GM23338 (cell line): Measurements from ENCODE around the gene PSD4. TPM values are rescaled to one million over a fixed set of nuclear protein-coding genes. Genes with fewer than 3 reads are reported as not detected.

Experiments used
- ATAC-seq: fragments of 200-7000 bp; cut with Tn5 transposase; 3 replicates; pipeline ENCODE4 v1.9.1; 2020
- DNase-seq: peaks from one replicate; pipeline ENCODE4 v3.0.0-alpha.2; 2015; ENCODE audit warnings: low spot score
- H2AFZ ChIP-seq: fragments of 200-600 bp; sonication (generic); 2 replicates; pipeline ENCODE4 v1.8.0; 2016; ENCODE audit warnings: antibody characterized with exemption, mild to moderate bottlenecking, moderate library complexity
- H3F3A ChIP-seq: fragments of 200-600 bp; sonication (generic); replicated peaks from 2 replicates; pipeline ENCODE4 v1.8.0; 2017; ENCODE audit warnings: antibody characterized with exemption, mixed run types, low read depth
- H3K27ac ChIP-seq: fragments of 200-600 bp; sonication (generic); 2 replicates; pipeline ENCODE4 v1.6.1; 2016; ENCODE audit warnings: low read depth
- H3K27me3 ChIP-seq: fragments of 200-600 bp; sonication (generic); 2 replicates; pipeline ENCODE4 v1.8.0; 2016; ENCODE audit warnings: mild to moderate bottlenecking, mixed run types, moderate library complexity; ENCODE audit not compliant: insufficient read depth
- H3K36me3 ChIP-seq: fragments of 200-600 bp; sonication (generic); 2 replicates; pipeline ENCODE4 v1.8.0; 2016; ENCODE audit warnings: mild to moderate bottlenecking; ENCODE audit not compliant: insufficient read depth
- H3K4me1 ChIP-seq: fragments of 200-600 bp; sonication (generic); 2 replicates; pipeline ENCODE4 v1.8.0; 2016; ENCODE audit warnings: mild to moderate bottlenecking, moderate library complexity; ENCODE audit not compliant: insufficient read depth
- H3K4me2 ChIP-seq: fragments of 200-600 bp; sonication (generic); 2 replicates; pipeline ENCODE4 v1.7.1; 2017; ENCODE audit warnings: mixed run types
- H3K4me3 ChIP-seq: fragments of 200-600 bp; sonication (generic); 2 replicates; pipeline ENCODE4 v1.6.1; 2016; ENCODE audit warnings: mixed run types
- H3K79me2 ChIP-seq: fragments of 200-600 bp; sonication (generic); replicated peaks from 2 replicates; pipeline ENCODE4 v1.8.0; 2017; ENCODE audit warnings: mild to moderate bottlenecking; ENCODE audit not compliant: insufficient read depth
- H3K9me2 ChIP-seq: fragments of 200-600 bp; sonication (generic); 2 replicates; pipeline ENCODE4 v1.8.0; 2017; ENCODE audit not compliant: insufficient read depth
- H4K20me1 ChIP-seq: fragments of 200-600 bp; sonication (generic); replicated peaks from 2 replicates; pipeline ENCODE4 v1.8.0; 2017; ENCODE audit warnings: mild to moderate bottlenecking; ENCODE audit not compliant: insufficient read depth
- H3K27ac Mint-ChIP-seq: 2 replicates; pipeline ENCODE4 v1.8.0; 2020; ENCODE audit warnings: inconsistent platforms, mild to moderate bottlenecking, moderate library complexity, mixed read lengths
- H3K27me3 Mint-ChIP-seq: 3 replicates; pipeline ENCODE4 v1.8.0; 2022; ENCODE audit warnings: low read depth, mild to moderate bottlenecking, moderate library complexity, mixed read lengths, inconsistent platforms; ENCODE audit not compliant: insufficient read depth, poor library complexity
- H3K36me3 Mint-ChIP-seq: 3 replicates; pipeline ENCODE4 v1.8.0; 2021; ENCODE audit warnings: low read depth, mild to moderate bottlenecking, inconsistent platforms, moderate library complexity, mixed read lengths
- H3K4me1 Mint-ChIP-seq: 3 replicates; pipeline ENCODE4 v1.8.0; 2020; ENCODE audit warnings: mild to moderate bottlenecking, inconsistent platforms, mixed read lengths
- H3K4me3 Mint-ChIP-seq: 3 replicates; pipeline ENCODE4 v1.8.0; 2021; ENCODE audit warnings: moderate library complexity, mild to moderate bottlenecking, inconsistent platforms, mixed read lengths
- H3K9me3 Mint-ChIP-seq: 3 replicates; pipeline ENCODE4 v1.8.0; 2020; ENCODE audit warnings: moderate library complexity, mild to moderate bottlenecking, inconsistent platforms, mixed read lengths
- CREB1 ChIP-seq: fragments of 250-450 bp; sonication (Bioruptor Pico); IDR thresholded peaks from 2 replicates; pipeline ENCODE4 v1.5.0; 2020; ENCODE audit warnings: low read depth, mild to moderate bottlenecking, moderate library complexity
- EZH2 ChIP-seq: fragments of 200-600 bp; sonication (generic); IDR thresholded peaks from one replicate; pipeline ENCODE4 v1.8.0; 2017; ENCODE audit warnings: antibody characterized with exemption, mild to moderate bottlenecking, low read depth; ENCODE audit not compliant: unreplicated experiment
- EZH2phosphoT487 ChIP-seq: fragments of 200-600 bp; sonication (generic); IDR thresholded peaks from one replicate; pipeline ENCODE4 v1.8.1; 2018; ENCODE audit warnings: antibody characterized with exemption; ENCODE audit not compliant: unreplicated experiment
- JUNB ChIP-seq: IDR thresholded peaks from one replicate; pipeline ENCODE4 v1.6.1; 2016; ENCODE audit warnings: antibody characterized with exemption; ENCODE audit not compliant: unreplicated experiment
- NANOG ChIP-seq: IDR thresholded peaks from 2 replicates; pipeline ENCODE4 v1.6.1; 2016; ENCODE audit warnings: antibody characterized with exemption, borderline replicate concordance
- POLR2AphosphoS5 ChIP-seq: IDR thresholded peaks from 2 replicates; pipeline ENCODE4 v1.6.1; 2016; ENCODE audit warnings: antibody characterized with exemption, low read depth
- STAT1 ChIP-seq: IDR thresholded peaks from one replicate; pipeline ENCODE4 v1.6.1; 2016; ENCODE audit warnings: antibody characterized with exemption; ENCODE audit not compliant: unreplicated experiment
- ZNF114 ChIP-seq: fragments of 250-450 bp; sonication (Bioruptor Pico); IDR thresholded peaks from 2 replicates; pipeline ENCODE4 v1.5.0; 2020; ENCODE audit warnings: mild to moderate bottlenecking, moderate library complexity
- ZNF331 ChIP-seq: fragments of 250-450 bp; sonication (Bioruptor Pico); IDR thresholded peaks from 2 replicates; pipeline ENCODE4 v1.5.0; 2020; ENCODE audit warnings: low read depth, mild to moderate bottlenecking, moderate library complexity
- polyA plus RNA-seq: library from polyadenylated mRNA; unstranded; fragments of >200 nt; fragmentation: Nextera tagmentation; extraction: Ambion mirVana; gene quantifications from 2 replicates; pipeline ENCODE4 v1.2.1, GENCODE V29; 2016
- total RNA-seq: library from RNA; depleted of rRNA; stranded (reverse); fragments of >200 nt; shearing (Covaris generic); gene quantifications from 2 replicates; pipeline ENCODE4 v1.2.3, GENCODE V29; 2014
- TF ChIP-seq, protein P1 (sequence below), 2 experiments: fragments of 200-600 bp in 1 of 2; sonication (generic) in 1 of 2; conservative IDR thresholded peaks; 2 replicates each; pipeline versions ENCODE4 v1.5.1 to v1.6.1; 2016 to 2017; ENCODE audit warnings: antibody characterized with exemption in 2 of 2, low read depth in 2 of 2, mild to moderate bottlenecking in 2 of 2, moderate library complexity in 1 of 2
- TF ChIP-seq, protein P2 (sequence below): IDR thresholded peaks from 2 replicates; pipeline ENCODE4 v1.6.1; 2016; ENCODE audit warnings: antibody characterized with exemption
- TF ChIP-seq, protein P3 (sequence below): fragments of 250-450 bp; sonication (Bioruptor Pico); IDR thresholded peaks from 2 replicates; pipeline ENCODE4 v1.5.0; 2020; ENCODE audit warnings: mild to moderate bottlenecking, moderate library complexity
- TF ChIP-seq, protein P4 (sequence below): IDR thresholded peaks from one replicate; pipeline ENCODE4 v1.6.1; 2018; ENCODE audit warnings: antibody characterized with exemption; ENCODE audit not compliant: unreplicated experiment

The PSD4 gene
- total and polyA plus RNA-seq, 2 experiments from 2014 or later, result 0.06 to 0.66 TPM

DNA sequence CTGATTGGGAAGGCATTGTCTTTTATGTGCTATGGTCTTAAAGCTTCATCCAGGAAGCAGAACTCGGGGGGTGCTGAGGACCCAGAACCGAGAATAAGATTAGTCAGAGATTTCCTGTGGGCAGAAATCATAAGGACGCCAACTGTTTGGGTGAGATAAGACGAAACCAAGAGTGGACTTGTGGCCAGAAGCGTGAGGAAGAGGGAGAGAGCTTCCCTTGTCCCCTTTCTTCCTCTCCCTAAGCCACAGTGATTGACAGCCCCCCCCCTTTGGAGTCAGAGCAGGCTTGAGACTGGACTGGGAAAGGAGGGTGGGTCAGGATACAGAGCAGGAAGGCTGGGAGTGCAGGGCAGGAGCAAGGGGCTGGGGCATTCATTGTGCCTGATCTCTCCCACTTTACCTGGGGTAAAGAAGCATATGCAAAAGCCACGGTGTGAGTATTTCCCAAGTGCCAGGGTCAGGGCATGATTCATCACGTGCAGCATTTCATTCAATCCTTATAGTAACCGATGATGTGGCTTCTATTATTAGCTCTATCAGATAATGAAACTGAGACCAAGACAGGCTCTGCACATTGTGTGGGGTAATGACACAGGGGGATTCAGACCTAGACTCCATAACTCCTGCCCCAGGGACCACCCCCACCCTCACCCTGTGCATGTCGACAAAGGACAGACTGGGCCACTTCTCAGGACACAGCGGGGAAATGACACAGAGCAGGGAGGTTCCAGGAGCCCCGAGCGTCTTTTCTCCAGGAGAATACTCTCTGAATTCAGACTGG lies 49.4 kb upstream of the PSD4 start:
- DNase-seq, result no peak
- H2AFZ ChIP-seq, result no peak overlapping the region
- no peak for ATAC-seq

More for the DNA sequence above, 49.4 kb upstream of the PSD4 start:
- Histone ChIP-seq H3K27me3 (no peaks in the 10 kb centered on the region), H3K4me3 (no peak overlapping the region), H3K36me3 (no peaks in the 10 kb centered on the region), H3K4me2 (no peak overlapping the region), H3K79me2 (no peaks in the 10 kb centered on the region), H3K4me1 (no peaks in the 10 kb centered on the region), H3K9me2 (no peaks in the 10 kb centered on the region), H3F3A (no peaks in the 10 kb centered on the region), H4K20me1 (no peaks in the 10 kb centered on the region), H3K27ac (no peak overlapping the region)
- no peaks in the 10 kb centered on the region for H3K36me3 Mint-ChIP-seq
- no peaks in the 10 kb centered on the region for H3K9me3 Mint-ChIP-seq
- H3K27ac Mint-ChIP-seq, result no peak overlapping the region
- peaks cover 3% of the 10 kb centered on the region for H3K27me3 Mint-ChIP-seq
- no peaks in the 10 kb centered on the region for H3K4me1 Mint-ChIP-seq
- TF ChIP-seq NANOG (no peak), ZNF331 (CRISPR knock-in tag) (no peak), EZH2 (no peak), JUNB (no peak), POLR2AphosphoS5 (no peak), EZH2phosphoT487 (no peak), ZNF114 (CRISPR knock-in tag) (no peak), CREB1 (CRISPR knock-in tag) (no peak), STAT1 (no peak)
- TF ChIP-seq, protein P1, sequence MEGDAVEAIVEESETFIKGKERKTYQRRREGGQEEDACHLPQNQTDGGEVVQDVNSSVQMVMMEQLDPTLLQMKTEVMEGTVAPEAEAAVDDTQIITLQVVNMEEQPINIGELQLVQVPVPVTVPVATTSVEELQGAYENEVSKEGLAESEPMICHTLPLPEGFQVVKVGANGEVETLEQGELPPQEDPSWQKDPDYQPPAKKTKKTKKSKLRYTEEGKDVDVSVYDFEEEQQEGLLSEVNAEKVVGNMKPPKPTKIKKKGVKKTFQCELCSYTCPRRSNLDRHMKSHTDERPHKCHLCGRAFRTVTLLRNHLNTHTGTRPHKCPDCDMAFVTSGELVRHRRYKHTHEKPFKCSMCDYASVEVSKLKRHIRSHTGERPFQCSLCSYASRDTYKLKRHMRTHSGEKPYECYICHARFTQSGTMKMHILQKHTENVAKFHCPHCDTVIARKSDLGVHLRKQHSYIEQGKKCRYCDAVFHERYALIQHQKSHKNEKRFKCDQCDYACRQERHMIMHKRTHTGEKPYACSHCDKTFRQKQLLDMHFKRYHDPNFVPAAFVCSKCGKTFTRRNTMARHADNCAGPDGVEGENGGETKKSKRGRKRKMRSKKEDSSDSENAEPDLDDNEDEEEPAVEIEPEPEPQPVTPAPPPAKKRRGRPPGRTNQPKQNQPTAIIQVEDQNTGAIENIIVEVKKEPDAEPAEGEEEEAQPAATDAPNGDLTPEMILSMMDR (conservative IDR thresholded peaks at IDR 0.05; ENCODE audit: low read depth in 2 of 2), result no peak
- TF ChIP-seq, protein P2, sequence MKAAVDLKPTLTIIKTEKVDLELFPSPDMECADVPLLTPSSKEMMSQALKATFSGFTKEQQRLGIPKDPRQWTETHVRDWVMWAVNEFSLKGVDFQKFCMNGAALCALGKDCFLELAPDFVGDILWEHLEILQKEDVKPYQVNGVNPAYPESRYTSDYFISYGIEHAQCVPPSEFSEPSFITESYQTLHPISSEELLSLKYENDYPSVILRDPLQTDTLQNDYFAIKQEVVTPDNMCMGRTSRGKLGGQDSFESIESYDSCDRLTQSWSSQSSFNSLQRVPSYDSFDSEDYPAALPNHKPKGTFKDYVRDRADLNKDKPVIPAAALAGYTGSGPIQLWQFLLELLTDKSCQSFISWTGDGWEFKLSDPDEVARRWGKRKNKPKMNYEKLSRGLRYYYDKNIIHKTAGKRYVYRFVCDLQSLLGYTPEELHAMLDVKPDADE, result no peak
- TF ChIP-seq, protein P3, sequence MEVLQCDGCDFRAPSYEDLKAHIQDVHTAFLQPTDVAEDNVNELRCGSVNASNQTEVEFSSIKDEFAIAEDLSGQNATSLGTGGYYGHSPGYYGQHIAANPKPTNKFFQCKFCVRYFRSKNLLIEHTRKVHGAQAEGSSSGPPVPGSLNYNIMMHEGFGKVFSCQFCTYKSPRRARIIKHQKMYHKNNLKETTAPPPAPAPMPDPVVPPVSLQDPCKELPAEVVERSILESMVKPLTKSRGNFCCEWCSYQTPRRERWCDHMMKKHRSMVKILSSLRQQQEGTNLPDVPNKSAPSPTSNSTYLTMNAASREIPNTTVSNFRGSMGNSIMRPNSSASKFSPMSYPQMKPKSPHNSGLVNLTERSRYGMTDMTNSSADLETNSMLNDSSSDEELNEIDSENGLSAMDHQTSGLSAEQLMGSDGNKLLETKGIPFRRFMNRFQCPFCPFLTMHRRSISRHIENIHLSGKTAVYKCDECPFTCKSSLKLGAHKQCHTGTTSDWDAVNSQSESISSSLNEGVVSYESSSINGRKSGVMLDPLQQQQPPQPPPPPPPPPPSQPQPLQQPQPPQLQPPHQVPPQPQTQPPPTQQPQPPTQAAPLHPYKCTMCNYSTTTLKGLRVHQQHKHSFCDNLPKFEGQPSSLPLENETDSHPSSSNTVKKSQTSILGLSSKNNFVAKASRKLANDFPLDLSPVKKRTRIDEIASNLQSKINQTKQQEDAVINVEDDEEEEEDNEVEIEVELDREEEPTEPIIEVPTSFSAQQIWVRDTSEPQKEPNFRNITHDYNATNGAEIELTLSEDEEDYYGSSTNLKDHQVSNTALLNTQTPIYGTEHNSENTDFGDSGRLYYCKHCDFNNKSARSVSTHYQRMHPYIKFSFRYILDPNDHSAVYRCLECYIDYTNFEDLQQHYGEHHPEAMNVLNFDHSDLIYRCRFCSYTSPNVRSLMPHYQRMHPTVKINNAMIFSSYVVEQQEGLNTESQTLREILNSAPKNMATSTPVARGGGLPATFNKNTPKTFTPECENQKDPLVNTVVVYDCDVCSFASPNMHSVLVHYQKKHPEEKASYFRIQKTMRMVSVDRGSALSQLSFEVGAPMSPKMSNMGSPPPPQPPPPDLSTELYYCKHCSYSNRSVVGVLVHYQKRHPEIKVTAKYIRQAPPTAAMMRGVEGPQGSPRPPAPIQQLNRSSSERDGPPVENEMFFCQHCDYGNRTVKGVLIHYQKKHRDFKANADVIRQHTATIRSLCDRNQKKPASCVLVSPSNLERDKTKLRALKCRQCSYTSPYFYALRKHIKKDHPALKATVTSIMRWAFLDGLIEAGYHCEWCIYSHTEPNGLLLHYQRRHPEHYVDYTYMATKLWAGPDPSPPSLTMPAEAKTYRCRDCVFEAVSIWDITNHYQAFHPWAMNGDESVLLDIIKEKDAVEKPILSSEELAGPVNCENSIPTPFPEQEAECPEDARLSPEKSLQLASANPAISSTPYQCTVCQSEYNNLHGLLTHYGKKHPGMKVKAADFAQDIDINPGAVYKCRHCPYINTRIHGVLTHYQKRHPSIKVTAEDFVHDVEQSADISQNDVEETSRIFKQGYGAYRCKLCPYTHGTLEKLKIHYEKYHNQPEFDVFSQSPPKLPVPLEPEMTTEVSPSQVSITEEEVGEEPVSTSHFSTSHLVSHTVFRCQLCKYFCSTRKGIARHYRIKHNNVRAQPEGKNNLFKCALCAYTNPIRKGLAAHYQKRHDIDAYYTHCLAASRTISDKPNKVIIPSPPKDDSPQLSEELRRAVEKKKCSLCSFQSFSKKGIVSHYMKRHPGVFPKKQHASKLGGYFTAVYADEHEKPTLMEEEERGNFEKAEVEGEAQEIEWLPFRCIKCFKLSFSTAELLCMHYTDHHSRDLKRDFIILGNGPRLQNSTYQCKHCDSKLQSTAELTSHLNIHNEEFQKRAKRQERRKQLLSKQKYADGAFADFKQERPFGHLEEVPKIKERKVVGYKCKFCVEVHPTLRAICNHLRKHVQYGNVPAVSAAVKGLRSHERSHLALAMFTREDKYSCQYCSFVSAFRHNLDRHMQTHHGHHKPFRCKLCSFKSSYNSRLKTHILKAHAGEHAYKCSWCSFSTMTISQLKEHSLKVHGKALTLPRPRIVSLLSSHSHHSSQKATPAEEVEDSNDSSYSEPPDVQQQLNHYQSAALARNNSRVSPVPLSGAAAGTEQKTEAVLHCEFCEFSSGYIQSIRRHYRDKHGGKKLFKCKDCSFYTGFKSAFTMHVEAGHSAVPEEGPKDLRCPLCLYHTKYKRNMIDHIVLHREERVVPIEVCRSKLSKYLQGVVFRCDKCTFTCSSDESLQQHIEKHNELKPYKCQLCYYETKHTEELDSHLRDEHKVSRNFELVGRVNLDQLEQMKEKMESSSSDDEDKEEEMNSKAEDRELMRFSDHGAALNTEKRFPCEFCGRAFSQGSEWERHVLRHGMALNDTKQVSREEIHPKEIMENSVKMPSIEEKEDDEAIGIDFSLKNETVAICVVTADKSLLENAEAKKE (CRISPR knock-in tag), result no peak
- TF ChIP-seq, protein P4, sequence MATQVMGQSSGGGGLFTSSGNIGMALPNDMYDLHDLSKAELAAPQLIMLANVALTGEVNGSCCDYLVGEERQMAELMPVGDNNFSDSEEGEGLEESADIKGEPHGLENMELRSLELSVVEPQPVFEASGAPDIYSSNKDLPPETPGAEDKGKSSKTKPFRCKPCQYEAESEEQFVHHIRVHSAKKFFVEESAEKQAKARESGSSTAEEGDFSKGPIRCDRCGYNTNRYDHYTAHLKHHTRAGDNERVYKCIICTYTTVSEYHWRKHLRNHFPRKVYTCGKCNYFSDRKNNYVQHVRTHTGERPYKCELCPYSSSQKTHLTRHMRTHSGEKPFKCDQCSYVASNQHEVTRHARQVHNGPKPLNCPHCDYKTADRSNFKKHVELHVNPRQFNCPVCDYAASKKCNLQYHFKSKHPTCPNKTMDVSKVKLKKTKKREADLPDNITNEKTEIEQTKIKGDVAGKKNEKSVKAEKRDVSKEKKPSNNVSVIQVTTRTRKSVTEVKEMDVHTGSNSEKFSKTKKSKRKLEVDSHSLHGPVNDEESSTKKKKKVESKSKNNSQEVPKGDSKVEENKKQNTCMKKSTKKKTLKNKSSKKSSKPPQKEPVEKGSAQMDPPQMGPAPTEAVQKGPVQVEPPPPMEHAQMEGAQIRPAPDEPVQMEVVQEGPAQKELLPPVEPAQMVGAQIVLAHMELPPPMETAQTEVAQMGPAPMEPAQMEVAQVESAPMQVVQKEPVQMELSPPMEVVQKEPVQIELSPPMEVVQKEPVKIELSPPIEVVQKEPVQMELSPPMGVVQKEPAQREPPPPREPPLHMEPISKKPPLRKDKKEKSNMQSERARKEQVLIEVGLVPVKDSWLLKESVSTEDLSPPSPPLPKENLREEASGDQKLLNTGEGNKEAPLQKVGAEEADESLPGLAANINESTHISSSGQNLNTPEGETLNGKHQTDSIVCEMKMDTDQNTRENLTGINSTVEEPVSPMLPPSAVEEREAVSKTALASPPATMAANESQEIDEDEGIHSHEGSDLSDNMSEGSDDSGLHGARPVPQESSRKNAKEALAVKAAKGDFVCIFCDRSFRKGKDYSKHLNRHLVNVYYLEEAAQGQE, result no peak
- no peak overlapping the region for H3K4me3 Mint-ChIP-seq
